H9 (cell line): ENCODE measurements around the gene DHDH. TPM values are rescaled to one million over a fixed set of nuclear protein-coding genes. Genes with fewer than 3 reads are reported as not detected.

Source experiments
- DNase-seq: peaks from one replicate; pipeline ENCODE4 v3.0.0-alpha.2; 2017
- H2AFZ ChIP-seq: one replicate; pipeline ENCODE4 v1.6.1; 2013; ENCODE audit warnings: mild to moderate bottlenecking, low read length, control low read depth, moderate library complexity
- H2AK5ac ChIP-seq: 2 replicates; pipeline ENCODE4 v1.6.1; 2013; ENCODE audit warnings: low read length, control low read depth, mixed read lengths; ENCODE audit not compliant: insufficient read length
- H2BK120ac ChIP-seq: one replicate; pipeline ENCODE4 v1.6.1; 2013; ENCODE audit warnings: low read depth, mild to moderate bottlenecking, low read length, control low read depth, inconsistent platforms; ENCODE audit not compliant: poor library complexity, severe bottlenecking
- H2BK12ac ChIP-seq: 2 replicates; pipeline ENCODE4 v1.6.1; 2013; ENCODE audit warnings: low read length, control low read depth, mixed read lengths, low read depth; ENCODE audit not compliant: insufficient read length
- H2BK15ac ChIP-seq: 2 replicates; pipeline ENCODE4 v1.6.1; 2013; ENCODE audit warnings: low read depth, low read length, control low read depth
- H2BK20ac ChIP-seq: one replicate; pipeline ENCODE4 v1.6.1; 2013; ENCODE audit warnings: low read depth, mild to moderate bottlenecking, low read length, control low read depth, inconsistent platforms; ENCODE audit not compliant: poor library complexity, severe bottlenecking
- H2BK5ac ChIP-seq: 2 replicates; pipeline ENCODE4 v1.6.1; 2013; ENCODE audit warnings: low read length, control low read depth, mixed read lengths; ENCODE audit not compliant: insufficient read length
- H3K14ac ChIP-seq: 2 replicates; pipeline ENCODE4 v1.6.1; 2013; ENCODE audit warnings: low read length, control low read depth; ENCODE audit not compliant: insufficient read depth
- H3K18ac ChIP-seq: 2 replicates; pipeline ENCODE4 v1.6.1; 2013; ENCODE audit warnings: low read depth, mild to moderate bottlenecking, mixed read lengths, low read length, control low read depth; ENCODE audit not compliant: insufficient read length
- H3K23ac ChIP-seq: 2 replicates; pipeline ENCODE4 v1.6.1; 2013; ENCODE audit warnings: low read length, control low read depth, mixed read lengths, low read depth; ENCODE audit not compliant: insufficient read length
- H3K23me2 ChIP-seq: 2 replicates; pipeline ENCODE4 v1.6.1; 2013; ENCODE audit warnings: low read depth, mild to moderate bottlenecking, mixed read lengths, low read length, control low read depth; ENCODE audit not compliant: insufficient read length, poor library complexity, severe bottlenecking
- H3K27ac ChIP-seq: 2 replicates; pipeline ENCODE4 v1.5.1; 2013; ENCODE audit warnings: low read length, control low read depth, mixed read lengths, low read depth; ENCODE audit not compliant: insufficient read length
- H3K27me3 ChIP-seq: 2 replicates; pipeline ENCODE4 v1.6.1; 2013; ENCODE audit warnings: low read length, control low read depth, inconsistent platforms; ENCODE audit not compliant: insufficient read depth
- H3K4ac ChIP-seq: 2 replicates; pipeline ENCODE4 v1.6.1; 2013; ENCODE audit warnings: low read depth, mild to moderate bottlenecking, control low read depth, inconsistent platforms, low read length, moderate library complexity
- H3K4me1 ChIP-seq: 2 replicates; pipeline ENCODE4 v1.6.1; 2013; ENCODE audit warnings: low read length, control low read depth, inconsistent platforms; ENCODE audit not compliant: insufficient read depth
- H3K4me2 ChIP-seq: 2 replicates; pipeline ENCODE4 v1.6.1; 2013; ENCODE audit warnings: low read length, control low read depth, mixed read lengths; ENCODE audit not compliant: insufficient read length, insufficient read depth
- H3K56ac ChIP-seq: 2 replicates; pipeline ENCODE4 v1.6.1; 2013; ENCODE audit warnings: low read depth, mild to moderate bottlenecking, mixed read lengths, low read length, control low read depth; ENCODE audit not compliant: insufficient read length
- H3K79me1 ChIP-seq: 2 replicates; pipeline ENCODE4 v1.6.1; 2013; ENCODE audit warnings: low read depth, mild to moderate bottlenecking, moderate library complexity, low read length, control low read depth, inconsistent platforms; ENCODE audit not compliant: insufficient read depth, poor library complexity, severe bottlenecking
- H3K79me2 ChIP-seq: 2 replicates; pipeline ENCODE4 v1.6.1; 2013; ENCODE audit warnings: low read length, control low read depth, inconsistent platforms; ENCODE audit not compliant: insufficient read depth
- H3K9ac ChIP-seq: 2 replicates; pipeline ENCODE4 v1.6.1; 2013; ENCODE audit warnings: low read length, control low read depth, mixed read lengths; ENCODE audit not compliant: insufficient read length; ENCODE audit errors: extremely low read depth
- H3K9me3 ChIP-seq: one replicate; pipeline ENCODE4 v1.6.1; 2013; ENCODE audit warnings: low read depth, low read length, inconsistent platforms; ENCODE audit not compliant: control insufficient read depth
- H3T11ph ChIP-seq: one replicate; pipeline ENCODE4 v1.6.1; 2013; ENCODE audit warnings: mild to moderate bottlenecking, low read length, control low read depth, inconsistent platforms
- H4K20me1 ChIP-seq: one replicate; pipeline ENCODE4 v1.6.1; 2013; ENCODE audit not compliant: control insufficient read depth, insufficient read length, insufficient read depth
- H4K5ac ChIP-seq: 2 replicates; pipeline ENCODE4 v1.6.1; 2013; ENCODE audit warnings: low read depth, mild to moderate bottlenecking, mixed read lengths, low read length, control low read depth; ENCODE audit not compliant: insufficient read length
- H4K8ac ChIP-seq: replicated peaks from 2 replicates; pipeline ENCODE4 v1.6.1; 2013; ENCODE audit warnings: low read length, control low read depth, mixed read lengths, low read depth; ENCODE audit not compliant: insufficient read length
- H4K91ac ChIP-seq: 2 replicates; pipeline ENCODE4 v1.6.1; 2013; ENCODE audit warnings: low read depth, mild to moderate bottlenecking, moderate library complexity, mixed read lengths, low read length, control low read depth; ENCODE audit not compliant: insufficient read length
- H3K27ac Mint-ChIP-seq, 3 experiments: 2 replicates in 2 of 3; 3 replicates in 1 of 3; pipeline ENCODE4 v1.8.0; 2020 to 2021; ENCODE audit warnings: mixed read lengths in 3 of 3, mild to moderate bottlenecking in 1 of 3, moderate library complexity in 1 of 3
- H3K27me3 Mint-ChIP-seq: 2 replicates; pipeline ENCODE4 v1.8.0; 2021; ENCODE audit warnings: low read depth, mild to moderate bottlenecking, moderate library complexity, mixed read lengths
- H3K36me3 Mint-ChIP-seq, 3 experiments: 2 replicates in 2 of 3; 3 replicates in 1 of 3; pipeline ENCODE4 v1.8.0; 2020 to 2021; ENCODE audit warnings: low read depth in 3 of 3, mixed read lengths in 3 of 3; ENCODE audit not compliant: insufficient read depth in 1 of 3
- H3K4me1 Mint-ChIP-seq, 2 experiments: 2 replicates each; pipeline ENCODE4 v1.8.0; 2020; ENCODE audit warnings: mixed read lengths in 2 of 2
- H3K4me3 Mint-ChIP-seq, 2 experiments: 2 replicates in 1 of 2; 3 replicates in 1 of 2; pipeline ENCODE4 v1.8.0; 2020 to 2021; ENCODE audit warnings: mild to moderate bottlenecking in 2 of 2, mixed read lengths in 2 of 2, moderate library complexity in 1 of 2
- H3K9me3 Mint-ChIP-seq, 2 experiments: 2 replicates in 1 of 2; 3 replicates in 1 of 2; pipeline ENCODE4 v1.8.0; 2020; ENCODE audit warnings: mild to moderate bottlenecking in 2 of 2, mixed read lengths in 2 of 2, moderate library complexity in 1 of 2
- CTCF ChIP-seq: fragments of 200-600 bp; sonication (generic); conservative IDR thresholded peaks from 3 replicates; pipeline ENCODE4 v1.8.0; 2021; ENCODE audit warnings: antibody characterized with exemption, mild to moderate bottlenecking
- WGBS: extraction: QIAGEN DNeasy Blood & Tissue Kit; methylation state at CpG from one replicate; pipeline ENCODE4 v1.1.7; 2013; ENCODE audit warnings: missing lambda C conversion rate, low lambda C conversion rate, mixed read lengths; ENCODE audit not compliant: insufficient read length; ENCODE audit errors: extremely low coverage; 5-methylcytosine and 5-hydroxymethylcytosine counted together
- total RNA-seq: library from RNA; stranded (reverse); gene quantifications from 2 replicates; pipeline ENCODE4 v1.2.1, GENCODE V29; 2021

Gene DHDH
- total RNA-seq, 1 experiment from 2014 or later: 2.0 TPM

DNA sequence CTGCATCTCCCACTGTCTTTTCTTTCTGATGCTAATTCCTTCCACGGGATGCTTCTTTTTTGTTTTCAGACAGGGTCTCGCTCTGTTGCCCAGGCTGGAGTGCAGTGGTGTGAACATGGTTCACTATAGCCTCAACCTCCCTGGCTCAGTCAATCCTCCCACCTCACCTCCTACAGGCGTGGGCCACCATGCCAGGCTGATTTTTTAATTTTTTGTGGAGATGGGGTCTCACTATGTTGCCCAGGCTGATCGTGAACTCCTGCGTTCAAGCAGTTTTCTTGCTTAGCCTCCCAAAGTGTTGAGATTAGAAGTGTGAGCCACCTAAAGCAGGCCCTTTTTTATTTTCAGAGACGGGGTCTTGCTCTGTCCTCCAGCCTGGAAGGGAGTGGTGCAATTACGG lies 54.8 kb downstream of the DHDH start:
- no CpG with 5 or more reads among the region's 7 CpGs for WGBS
- no peak for TF ChIP-seq CTCF
- Histone ChIP-seq H2BK20ac (no peak overlapping the region), H3K56ac (no peak overlapping the region), H3K79me1 (no peaks in the 10 kb centered on the region), H3K23ac (no peak overlapping the region), H3K4ac (no peak overlapping the region), H3K9ac (no peak overlapping the region), H3K27me3 (no peaks in the 10 kb centered on the region), H3K27ac (no peak overlapping the region), H2AK5ac (no peak overlapping the region), H4K91ac (no peak overlapping the region), H3K14ac (no peak overlapping the region), H2BK12ac (no peak overlapping the region), H4K8ac (no peak overlapping the region), H2BK120ac (no peak overlapping the region), H3K4me2 (no peak overlapping the region), H4K20me1 (no peaks in the 10 kb centered on the region), H3K4me1 (no peaks in the 10 kb centered on the region; the same call in 1 of the 2 replicates), H2BK15ac (no peak overlapping the region), H2BK5ac (no peak overlapping the region), H3K9me3 (no peaks in the 10 kb centered on the region), H3K18ac (no peak overlapping the region), H4K5ac (no peak overlapping the region), H3K23me2 (peaks cover 8% of the 10 kb centered on the region), H2AFZ (no peak overlapping the region), H3K79me2 (no peaks in the 10 kb centered on the region; the same call in 1 of the 2 replicates), H3T11ph (no peak overlapping the region)
- Mint-ChIP-seq H3K27ac (peak overlapping the region in 1 of 3 experiments; percentile 11; a peak in 2 of 7 replicates), H3K36me3 (peaks cover 21 to 59% (median 53%) of the 10 kb centered on the region in 3 experiments), H3K4me3 (no peak overlapping the region), H3K27me3 (no peaks in the 10 kb centered on the region), H3K4me1 (peaks cover 20 to 21% of the 10 kb centered on the region in 2 experiments), H3K9me3 (no peaks in the 10 kb centered on the region)
- DNase-seq: no peak
